ENCODE measurements around the gene ZNF527.
"Not testable (repeated sequence)": the region's sequence is repeated elsewhere in the genome, so short reads cannot be mapped to it uniquely, and the experiment has no call there.

Gene ZNF527

DNA sequence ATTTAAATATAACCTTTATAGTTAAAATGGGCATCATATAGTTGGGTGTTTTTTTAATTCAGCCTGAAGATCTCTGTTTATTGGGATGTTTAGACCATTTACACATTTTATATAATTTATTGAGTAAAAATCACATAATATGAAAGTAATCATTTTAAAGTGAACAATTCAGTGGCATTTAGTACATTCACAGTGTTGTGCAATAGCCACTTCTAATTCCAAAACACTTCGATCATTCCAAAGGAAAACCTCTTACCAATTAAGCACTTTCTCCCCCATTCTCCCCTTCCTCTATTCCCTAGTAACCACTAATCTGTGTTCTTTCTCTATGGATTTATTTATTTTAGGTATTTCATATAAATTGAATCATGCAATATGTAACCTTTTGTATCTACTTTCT is 30.2 kb downstream of the ZNF527 start:
- TF ChIP-seq, protein P1, sequence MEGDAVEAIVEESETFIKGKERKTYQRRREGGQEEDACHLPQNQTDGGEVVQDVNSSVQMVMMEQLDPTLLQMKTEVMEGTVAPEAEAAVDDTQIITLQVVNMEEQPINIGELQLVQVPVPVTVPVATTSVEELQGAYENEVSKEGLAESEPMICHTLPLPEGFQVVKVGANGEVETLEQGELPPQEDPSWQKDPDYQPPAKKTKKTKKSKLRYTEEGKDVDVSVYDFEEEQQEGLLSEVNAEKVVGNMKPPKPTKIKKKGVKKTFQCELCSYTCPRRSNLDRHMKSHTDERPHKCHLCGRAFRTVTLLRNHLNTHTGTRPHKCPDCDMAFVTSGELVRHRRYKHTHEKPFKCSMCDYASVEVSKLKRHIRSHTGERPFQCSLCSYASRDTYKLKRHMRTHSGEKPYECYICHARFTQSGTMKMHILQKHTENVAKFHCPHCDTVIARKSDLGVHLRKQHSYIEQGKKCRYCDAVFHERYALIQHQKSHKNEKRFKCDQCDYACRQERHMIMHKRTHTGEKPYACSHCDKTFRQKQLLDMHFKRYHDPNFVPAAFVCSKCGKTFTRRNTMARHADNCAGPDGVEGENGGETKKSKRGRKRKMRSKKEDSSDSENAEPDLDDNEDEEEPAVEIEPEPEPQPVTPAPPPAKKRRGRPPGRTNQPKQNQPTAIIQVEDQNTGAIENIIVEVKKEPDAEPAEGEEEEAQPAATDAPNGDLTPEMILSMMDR (conservative IDR thresholded peaks at IDR 0.05; ENCODE audit: low read length): no peak
- no peak for DNase-seq (ENCODE audit: low read depth)
- no peak overlapping the region for H3K4me3 ChIP-seq (ENCODE audit: low read length)

DNA sequence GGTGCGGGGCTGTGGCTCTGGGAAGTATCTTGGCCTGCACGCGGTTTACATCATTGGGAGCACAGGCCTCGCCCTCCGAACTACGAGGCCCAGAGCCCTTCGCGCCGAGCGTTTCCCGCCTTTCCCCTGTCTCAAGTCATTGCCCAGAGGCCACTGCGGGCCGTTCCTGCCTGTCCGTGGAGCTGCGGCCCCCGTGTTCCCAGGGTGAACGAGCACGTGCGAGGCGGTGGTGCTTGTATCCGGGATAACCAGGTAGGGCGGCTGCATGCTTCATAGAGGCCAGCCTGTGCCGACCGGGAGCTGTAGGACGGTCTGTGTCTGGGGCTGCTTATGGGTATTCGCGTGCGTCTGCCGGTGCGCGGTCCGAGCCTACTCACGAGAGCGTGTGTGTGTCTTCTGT is 32.5 kb downstream of the ZNF527 start:
- H3K4me3 ChIP-seq (ENCODE audit: low read length): no peak overlapping the region
- no peak for DNase-seq (ENCODE audit: low read depth)
- TF ChIP-seq, protein P1 (conservative IDR thresholded peaks at IDR 0.05; ENCODE audit: low read length): no peak

DNA sequence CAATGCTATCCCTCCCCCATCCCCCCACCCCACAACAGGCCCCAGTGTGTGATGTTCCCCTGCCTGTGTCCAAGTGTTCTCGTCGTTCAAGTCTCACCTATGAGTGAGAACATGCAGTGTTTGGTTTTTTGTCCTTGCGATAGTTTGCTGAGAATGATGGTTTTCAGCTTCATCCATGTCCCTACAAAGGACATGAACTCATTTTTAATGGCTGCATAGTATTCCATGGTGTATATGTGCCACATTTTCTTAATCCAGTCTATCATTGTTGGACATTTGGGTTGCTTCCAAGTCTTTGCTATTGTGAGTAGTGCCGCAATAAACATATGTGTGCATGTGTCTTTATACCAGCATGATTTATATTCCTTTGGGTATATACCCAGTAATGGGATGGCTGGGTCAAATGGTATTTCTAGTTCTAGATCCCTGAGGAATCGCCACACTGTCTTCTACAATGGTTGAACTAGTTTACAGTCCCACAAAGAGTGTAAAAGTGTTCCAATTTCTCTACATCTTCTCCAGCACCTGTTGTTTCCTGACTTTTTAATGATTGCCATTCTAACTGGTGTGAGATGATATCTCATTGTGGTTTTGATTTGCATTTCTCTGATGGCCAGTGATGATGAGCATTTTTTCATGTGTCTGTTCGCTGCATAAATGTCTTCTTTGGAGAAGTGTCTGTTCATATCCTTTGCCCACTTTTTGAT is 35.4 kb downstream of the ZNF527 start:
- not testable (repeated sequence) for H3K4me3 ChIP-seq (ENCODE audit: low read length); DNase-seq (ENCODE audit: low read depth)

DNA sequence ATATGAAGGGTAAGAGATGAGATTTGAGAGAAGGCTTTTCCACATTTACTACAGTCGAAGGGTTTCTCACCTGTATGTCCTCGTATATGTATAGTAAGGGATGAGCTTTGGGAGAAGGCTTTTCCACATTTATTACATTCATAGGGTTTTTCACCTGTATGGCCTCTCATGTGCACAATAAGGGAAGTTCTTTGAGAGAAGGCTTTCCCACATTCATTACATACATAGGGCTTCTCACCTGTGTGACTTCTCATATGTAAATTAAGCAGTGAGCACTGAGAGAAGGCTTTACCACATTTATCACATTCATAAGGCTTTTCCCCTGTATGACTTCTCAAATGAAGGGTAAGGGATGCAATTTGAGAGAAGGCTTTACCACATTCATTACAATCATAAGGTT is 41.8 kb downstream of the ZNF527 start:
- TF ChIP-seq, protein P1 (conservative IDR thresholded peaks at IDR 0.05; ENCODE audit: low read length): no peak
- DNase-seq (ENCODE audit: low read depth): no peak
- no peak overlapping the region for H3K4me3 ChIP-seq (ENCODE audit: low read length)

DNA sequence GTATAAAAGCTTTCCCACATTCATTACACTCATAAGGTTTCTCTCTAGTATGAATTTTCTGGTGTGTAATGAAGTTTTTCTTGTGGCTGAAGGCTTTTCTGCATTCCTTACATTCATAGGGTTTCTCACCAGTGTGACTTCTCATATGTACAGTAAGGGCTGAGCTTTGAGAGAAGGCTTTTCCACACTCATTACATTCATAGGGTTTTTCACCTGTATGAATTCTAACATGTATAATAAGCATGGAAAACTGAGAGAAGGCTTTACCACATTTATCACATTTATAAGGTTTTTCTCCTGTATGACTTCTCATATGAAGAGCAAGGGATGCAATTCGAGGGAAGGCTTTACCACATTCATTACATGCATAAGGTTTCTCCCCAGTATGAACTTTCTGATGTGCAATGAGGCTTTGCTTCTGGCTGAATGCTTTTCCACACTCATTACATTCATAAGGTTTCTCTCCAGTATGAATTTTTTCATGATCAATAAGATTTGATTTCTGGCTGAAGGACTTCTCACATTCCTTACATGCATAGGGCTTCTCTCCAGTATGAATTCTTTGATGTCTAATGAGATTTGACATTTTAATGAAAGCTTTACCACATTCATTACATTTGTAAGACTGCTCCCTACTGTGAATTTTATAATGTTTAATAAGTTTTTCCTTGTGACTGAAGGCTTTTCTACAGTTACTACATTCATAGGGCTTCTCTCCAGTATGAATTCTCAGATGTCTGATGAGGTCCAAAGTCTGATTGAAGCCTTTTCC is 42.6 kb downstream of the ZNF527 start:
- H3K4me3 ChIP-seq (ENCODE audit: low read length): no peak overlapping the region
- no peak for DNase-seq (ENCODE audit: low read depth)
- TF ChIP-seq, protein P1 (conservative IDR thresholded peaks at IDR 0.05; ENCODE audit: low read length): no peak
